GM12874 (cell line): ENCODE data around the gene TMEM266.

Experiments used
- TF ChIP-seq, protein P1 (sequence below): IDR thresholded peaks from 2 replicates; pipeline ENCODE4 v1.5.1; 2011; ENCODE audit warnings: low read depth, mild to moderate bottlenecking, control low read depth, low read length, moderate library complexity; ENCODE audit not compliant: insufficient read depth

Gene TMEM266

DNA sequence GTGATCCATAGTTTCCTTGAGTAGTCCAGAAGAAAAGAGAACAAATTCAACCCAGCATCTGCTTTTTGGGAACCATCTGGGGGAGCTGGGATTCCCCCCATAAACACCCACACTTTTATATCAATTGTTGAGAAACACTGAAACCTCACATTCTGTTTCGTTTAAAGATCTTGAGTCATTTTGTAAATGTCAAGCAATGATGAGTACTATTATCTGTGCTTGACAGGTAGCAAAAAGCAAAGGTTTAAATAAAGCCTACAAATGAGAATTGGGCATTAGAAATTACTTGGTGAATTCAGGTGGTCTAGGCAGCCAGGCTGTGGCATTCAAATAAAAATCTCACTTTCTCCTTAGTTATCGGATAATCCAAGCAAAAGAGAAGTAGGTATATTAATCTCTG is 75.7 kb downstream of the TMEM266 start:
- TF ChIP-seq, protein P1, sequence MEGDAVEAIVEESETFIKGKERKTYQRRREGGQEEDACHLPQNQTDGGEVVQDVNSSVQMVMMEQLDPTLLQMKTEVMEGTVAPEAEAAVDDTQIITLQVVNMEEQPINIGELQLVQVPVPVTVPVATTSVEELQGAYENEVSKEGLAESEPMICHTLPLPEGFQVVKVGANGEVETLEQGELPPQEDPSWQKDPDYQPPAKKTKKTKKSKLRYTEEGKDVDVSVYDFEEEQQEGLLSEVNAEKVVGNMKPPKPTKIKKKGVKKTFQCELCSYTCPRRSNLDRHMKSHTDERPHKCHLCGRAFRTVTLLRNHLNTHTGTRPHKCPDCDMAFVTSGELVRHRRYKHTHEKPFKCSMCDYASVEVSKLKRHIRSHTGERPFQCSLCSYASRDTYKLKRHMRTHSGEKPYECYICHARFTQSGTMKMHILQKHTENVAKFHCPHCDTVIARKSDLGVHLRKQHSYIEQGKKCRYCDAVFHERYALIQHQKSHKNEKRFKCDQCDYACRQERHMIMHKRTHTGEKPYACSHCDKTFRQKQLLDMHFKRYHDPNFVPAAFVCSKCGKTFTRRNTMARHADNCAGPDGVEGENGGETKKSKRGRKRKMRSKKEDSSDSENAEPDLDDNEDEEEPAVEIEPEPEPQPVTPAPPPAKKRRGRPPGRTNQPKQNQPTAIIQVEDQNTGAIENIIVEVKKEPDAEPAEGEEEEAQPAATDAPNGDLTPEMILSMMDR = no peak

DNA sequence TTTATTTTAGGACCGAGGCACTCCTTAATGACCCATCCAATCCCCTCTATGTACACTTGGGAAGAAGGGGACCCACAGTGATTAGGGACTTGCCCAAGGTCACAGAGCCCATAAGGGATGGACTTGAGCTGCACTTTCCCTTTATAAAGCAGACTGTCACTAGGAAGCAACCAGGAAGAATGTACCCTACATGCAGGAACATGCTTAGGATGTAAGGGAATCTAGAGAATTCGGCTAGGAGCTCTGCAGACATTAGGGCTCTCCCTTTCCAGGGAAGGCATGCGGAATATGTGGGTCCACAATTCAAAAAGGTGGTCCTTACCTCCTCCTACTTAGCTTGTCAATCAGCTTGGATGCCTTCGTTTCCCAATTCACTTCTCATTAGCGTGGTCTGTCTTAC is 78.7 kb downstream of the TMEM266 start:
- TF ChIP-seq, protein P1 = no peak

- TF ChIP-seq, protein P1 = peak; percentile 91
Measured at GRCh38 chr15:76139368-76140073, 79.7 kb downstream of the TMEM266 start.

GRCh38 chr15:76140074-76140464 is 80.3 kb downstream of the TMEM266 start:
- TF ChIP-seq, protein P1 = no peak

GRCh38 chr15:76146812-76147211 is 87.0 kb downstream of the TMEM266 start:
- TF ChIP-seq, protein P1 = no peak

GRCh38 chr15:76147906-76148570 is 88.3 kb downstream of the TMEM266 start:
- TF ChIP-seq, protein P1 = peak; percentile 96

DNA sequence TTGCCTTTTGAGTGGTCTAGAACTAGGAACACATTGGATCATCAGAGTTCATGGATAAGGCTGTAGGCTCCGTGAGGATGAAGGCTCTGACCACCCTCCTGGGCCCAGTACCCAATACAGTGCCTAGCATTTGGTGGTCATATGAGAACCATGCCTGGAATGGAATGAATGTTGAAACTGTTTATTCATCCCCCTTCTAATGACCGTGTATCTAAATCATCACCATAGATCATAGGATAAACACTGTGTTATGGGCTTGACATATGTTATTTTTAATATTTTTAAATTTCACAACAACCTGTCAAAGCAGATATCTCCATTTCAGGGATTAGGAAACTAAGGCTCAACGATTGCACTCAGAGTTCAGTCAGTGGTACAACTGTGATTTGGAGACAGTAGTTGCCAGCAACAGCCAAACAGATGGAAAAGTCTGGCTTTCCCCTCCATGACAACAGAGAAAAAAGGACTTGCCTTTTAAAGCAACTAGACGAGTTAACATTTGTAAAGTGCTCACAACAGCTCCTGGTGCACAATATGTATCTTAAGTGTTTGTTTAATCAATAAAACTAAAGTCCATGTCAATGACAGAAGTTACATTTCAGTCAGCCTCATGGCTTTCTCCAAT is 89.6 kb downstream of the TMEM266 start:
- TF ChIP-seq, protein P1 = no peak
